ENCODE results near the gene NF2.

DNA sequence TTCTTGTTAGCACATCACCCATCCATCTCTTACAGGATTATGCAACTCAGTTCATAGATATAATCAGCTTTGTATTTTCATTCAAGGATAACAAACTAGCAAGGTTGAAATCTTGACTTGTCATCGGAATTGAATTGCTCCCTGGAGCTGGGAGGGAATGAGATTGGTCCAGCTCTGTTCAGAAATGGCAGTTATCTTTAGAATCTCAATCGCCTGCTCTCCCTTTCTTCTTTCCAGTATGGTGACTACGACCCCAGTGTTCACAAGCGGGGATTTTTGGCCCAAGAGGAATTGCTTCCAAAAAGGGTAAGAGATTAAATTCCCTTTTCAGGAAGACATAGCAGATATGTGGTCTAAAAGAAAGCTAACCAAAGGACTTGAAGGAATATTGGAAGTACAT is 51.0 kb downstream of the NF2 start:
- TF ChIP-seq, protein P1, sequence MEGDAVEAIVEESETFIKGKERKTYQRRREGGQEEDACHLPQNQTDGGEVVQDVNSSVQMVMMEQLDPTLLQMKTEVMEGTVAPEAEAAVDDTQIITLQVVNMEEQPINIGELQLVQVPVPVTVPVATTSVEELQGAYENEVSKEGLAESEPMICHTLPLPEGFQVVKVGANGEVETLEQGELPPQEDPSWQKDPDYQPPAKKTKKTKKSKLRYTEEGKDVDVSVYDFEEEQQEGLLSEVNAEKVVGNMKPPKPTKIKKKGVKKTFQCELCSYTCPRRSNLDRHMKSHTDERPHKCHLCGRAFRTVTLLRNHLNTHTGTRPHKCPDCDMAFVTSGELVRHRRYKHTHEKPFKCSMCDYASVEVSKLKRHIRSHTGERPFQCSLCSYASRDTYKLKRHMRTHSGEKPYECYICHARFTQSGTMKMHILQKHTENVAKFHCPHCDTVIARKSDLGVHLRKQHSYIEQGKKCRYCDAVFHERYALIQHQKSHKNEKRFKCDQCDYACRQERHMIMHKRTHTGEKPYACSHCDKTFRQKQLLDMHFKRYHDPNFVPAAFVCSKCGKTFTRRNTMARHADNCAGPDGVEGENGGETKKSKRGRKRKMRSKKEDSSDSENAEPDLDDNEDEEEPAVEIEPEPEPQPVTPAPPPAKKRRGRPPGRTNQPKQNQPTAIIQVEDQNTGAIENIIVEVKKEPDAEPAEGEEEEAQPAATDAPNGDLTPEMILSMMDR (IDR thresholded peaks at IDR 0.05) = no peak
- TF ChIP-seq POLR2A (IDR thresholded peaks at IDR 0.05) = no peak

All from testis (tissue), 2 donors.